ENCODE results near the gene SYT11. TPM values are rescaled to one million over a fixed set of nuclear protein-coding genes. Genes with fewer than 3 reads are reported as not detected.

Gene SYT11
- total RNA-seq, 1 donor from 2014 or later = 4.9 TPM

GRCh38 chr1:155882766-155883165 lies 23.4 kb downstream of the SYT11 start:
- DNase-seq (ENCODE audit: low spot score) = no peak
- no peak overlapping the region for H3K27ac Mint-ChIP-seq (ENCODE audit: unreplicated experiment)
- H3K36me3 Mint-ChIP-seq (ENCODE audit: low read depth) = no peaks in the 10 kb centered on the region
- peaks cover 1% of the 10 kb centered on the region for H3K27me3 Mint-ChIP-seq (ENCODE audit: low read depth)
- TF ChIP-seq CTCF (IDR thresholded peaks at IDR 0.05) = no peak
- H3K4me1 Mint-ChIP-seq (ENCODE audit: low read depth) = peaks cover 11% of the 10 kb centered on the region
- H3K9me3 Mint-ChIP-seq (ENCODE audit: low read depth) = no peaks in the 10 kb centered on the region
- no peak overlapping the region for H3K4me3 Mint-ChIP-seq (ENCODE audit: unreplicated experiment)

- Mint-ChIP-seq H3K4me3 (ENCODE audit: unreplicated experiment) (no peak overlapping the region), H3K27me3 (ENCODE audit: low read depth) (peaks cover 1% of the 10 kb centered on the region), H3K36me3 (ENCODE audit: low read depth) (no peaks in the 10 kb centered on the region), H3K27ac (ENCODE audit: unreplicated experiment) (no peak overlapping the region), H3K4me1 (ENCODE audit: low read depth) (peaks cover 22% of the 10 kb centered on the region), H3K9me3 (ENCODE audit: low read depth) (no peaks in the 10 kb centered on the region)
- no peak for TF ChIP-seq CTCF (IDR thresholded peaks at IDR 0.05)
- DNase-seq (ENCODE audit: low spot score) = no peak
Measured at GRCh38 chr1:155884031-155884960, 24.9 kb downstream of the SYT11 start.

- peaks cover 1% of the 10 kb centered on the region for H3K27me3 Mint-ChIP-seq (ENCODE audit: low read depth)
- no peak overlapping the region for H3K27ac Mint-ChIP-seq (ENCODE audit: unreplicated experiment)
- TF ChIP-seq CTCF (IDR thresholded peaks at IDR 0.05) = no peak
- peaks cover 28% of the 10 kb centered on the region for H3K4me1 Mint-ChIP-seq (ENCODE audit: low read depth)
- H3K36me3 Mint-ChIP-seq (ENCODE audit: low read depth) = no peaks in the 10 kb centered on the region
- DNase-seq (ENCODE audit: low spot score) = no peak
- no peak overlapping the region for H3K4me3 Mint-ChIP-seq (ENCODE audit: unreplicated experiment)
- H3K9me3 Mint-ChIP-seq (ENCODE audit: low read depth) = no peaks in the 10 kb centered on the region
Measured at GRCh38 chr1:155884982-155885381, 25.6 kb downstream of the SYT11 start.

GRCh38 chr1:155888481-155888880 lies 29.1 kb downstream of the SYT11 start:
- Mint-ChIP-seq H3K4me1 (ENCODE audit: low read depth) (peaks cover 45% of the 10 kb centered on the region), H3K36me3 (ENCODE audit: low read depth) (no peaks in the 10 kb centered on the region), H3K4me3 (ENCODE audit: unreplicated experiment) (no peak overlapping the region), H3K9me3 (ENCODE audit: low read depth) (no peaks in the 10 kb centered on the region), H3K27ac (ENCODE audit: unreplicated experiment) (peak overlapping the region; percentile 70), H3K27me3 (ENCODE audit: low read depth) (no peaks in the 10 kb centered on the region)
- TF ChIP-seq CTCF (IDR thresholded peaks at IDR 0.05) = no peak
- DNase-seq (ENCODE audit: low spot score) = no peak

GRCh38 chr1:155889566-155889965 lies 30.2 kb downstream of the SYT11 start:
- H3K27me3 Mint-ChIP-seq (ENCODE audit: low read depth) = no peaks in the 10 kb centered on the region
- no peak for DNase-seq (ENCODE audit: low spot score)
- no peak overlapping the region for H3K4me3 Mint-ChIP-seq (ENCODE audit: unreplicated experiment)
- TF ChIP-seq CTCF (IDR thresholded peaks at IDR 0.05) = no peak
- H3K4me1 Mint-ChIP-seq (ENCODE audit: low read depth) = peaks cover 45% of the 10 kb centered on the region
- H3K9me3 Mint-ChIP-seq (ENCODE audit: low read depth) = no peaks in the 10 kb centered on the region
- peak overlapping the region; percentile 57 for H3K27ac Mint-ChIP-seq (ENCODE audit: unreplicated experiment)
- H3K36me3 Mint-ChIP-seq (ENCODE audit: low read depth) = no peaks in the 10 kb centered on the region
